ENCODE data around the gene AMN1.
"Not testable (repeated sequence)": the region's sequence is repeated elsewhere in the genome, so short reads cannot be mapped to it uniquely, and the experiment has no call there.

AMN1 gene

DNA sequence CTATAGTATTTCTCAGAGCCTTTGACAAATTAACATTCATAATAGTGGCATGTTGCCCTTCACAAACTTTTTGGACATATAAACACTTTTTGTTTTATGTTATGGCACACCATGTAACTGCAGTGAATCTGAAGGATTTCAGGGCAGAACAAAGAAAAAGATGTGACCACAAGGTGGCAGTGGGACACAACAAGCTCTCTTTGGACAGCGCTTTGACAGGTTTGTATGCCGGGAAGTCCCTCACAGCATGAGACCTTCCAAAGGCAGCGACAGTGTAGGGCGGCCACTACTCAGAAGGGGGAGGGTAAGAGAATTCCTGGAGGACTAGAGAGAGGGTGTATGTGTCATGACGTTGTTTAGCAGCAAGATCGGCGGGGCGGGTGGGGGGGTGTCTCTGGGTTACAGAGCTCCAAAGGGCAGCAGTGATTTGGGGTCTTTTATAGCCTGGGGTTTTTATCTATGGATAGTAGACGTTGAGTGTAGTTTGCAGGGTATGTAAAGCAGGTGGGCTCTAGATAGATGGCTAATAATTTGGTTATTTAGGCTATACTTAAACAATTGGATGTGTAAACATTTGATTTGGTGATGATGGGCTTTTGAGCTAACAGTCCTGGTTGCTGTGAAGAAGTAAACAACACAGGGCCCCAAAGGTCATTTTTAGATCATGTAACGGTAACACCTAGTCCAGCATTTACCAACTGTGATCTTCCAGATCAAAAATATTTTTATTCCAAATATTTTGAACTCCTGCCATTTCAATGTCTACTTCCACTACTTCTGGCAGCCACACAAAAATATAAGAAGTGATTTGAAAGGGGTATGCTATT, 46.5 kb downstream of the AMN1 start:
- TF ChIP-seq, protein P1, sequence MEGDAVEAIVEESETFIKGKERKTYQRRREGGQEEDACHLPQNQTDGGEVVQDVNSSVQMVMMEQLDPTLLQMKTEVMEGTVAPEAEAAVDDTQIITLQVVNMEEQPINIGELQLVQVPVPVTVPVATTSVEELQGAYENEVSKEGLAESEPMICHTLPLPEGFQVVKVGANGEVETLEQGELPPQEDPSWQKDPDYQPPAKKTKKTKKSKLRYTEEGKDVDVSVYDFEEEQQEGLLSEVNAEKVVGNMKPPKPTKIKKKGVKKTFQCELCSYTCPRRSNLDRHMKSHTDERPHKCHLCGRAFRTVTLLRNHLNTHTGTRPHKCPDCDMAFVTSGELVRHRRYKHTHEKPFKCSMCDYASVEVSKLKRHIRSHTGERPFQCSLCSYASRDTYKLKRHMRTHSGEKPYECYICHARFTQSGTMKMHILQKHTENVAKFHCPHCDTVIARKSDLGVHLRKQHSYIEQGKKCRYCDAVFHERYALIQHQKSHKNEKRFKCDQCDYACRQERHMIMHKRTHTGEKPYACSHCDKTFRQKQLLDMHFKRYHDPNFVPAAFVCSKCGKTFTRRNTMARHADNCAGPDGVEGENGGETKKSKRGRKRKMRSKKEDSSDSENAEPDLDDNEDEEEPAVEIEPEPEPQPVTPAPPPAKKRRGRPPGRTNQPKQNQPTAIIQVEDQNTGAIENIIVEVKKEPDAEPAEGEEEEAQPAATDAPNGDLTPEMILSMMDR (IDR thresholded peaks at IDR 0.05; ENCODE audit: low read depth, low read length, missing control alignments), result peak; percentile 84
- no peak overlapping the region for H3K4me3 ChIP-seq (ENCODE audit: low read depth, low read length)
- DNase-seq (ENCODE audit: low read depth), result peak; percentile 91

DNA sequence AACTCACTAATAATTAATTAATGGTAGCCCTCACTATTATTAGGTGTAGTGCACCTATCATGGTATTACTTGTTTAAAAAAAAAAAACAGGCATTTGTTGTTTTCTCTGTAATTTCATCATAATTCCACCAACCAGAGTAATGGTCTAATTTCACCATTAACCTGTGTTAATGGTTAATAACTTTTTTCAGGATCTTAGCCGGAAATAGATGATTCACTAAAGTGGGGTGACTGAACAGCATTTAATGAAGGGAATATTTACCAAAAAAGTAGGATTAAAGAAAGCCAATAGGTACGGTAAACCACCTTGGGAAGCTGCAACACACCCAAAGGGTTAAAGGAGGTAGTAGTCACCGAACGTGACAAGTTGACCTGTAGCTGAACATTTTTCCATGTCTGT, 56.3 kb downstream of the AMN1 start:
- TF ChIP-seq, protein P1 (IDR thresholded peaks at IDR 0.05; ENCODE audit: low read depth, low read length, missing control alignments), result no peak
- DNase-seq (ENCODE audit: low read depth), result no peak

DNA sequence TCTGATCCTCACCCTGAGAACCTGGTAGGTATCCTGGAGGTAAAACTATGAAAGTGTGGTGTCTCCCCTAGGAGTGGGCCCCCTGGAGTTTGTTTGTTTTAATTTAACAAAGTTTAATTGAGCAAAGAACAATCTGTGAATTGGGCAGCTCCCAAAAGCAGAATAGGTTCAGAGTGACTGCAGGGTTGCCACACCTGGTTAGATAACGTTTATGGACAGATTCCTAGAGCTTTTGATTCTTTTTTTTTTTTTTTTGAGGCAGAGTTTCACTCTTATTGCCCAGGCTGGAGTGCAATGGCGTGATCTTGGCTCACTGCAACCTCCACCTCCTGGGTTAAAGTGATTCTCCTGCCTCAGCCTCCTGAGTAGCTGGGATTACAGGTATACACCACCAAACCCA, 59.2 kb downstream of the AMN1 start:
- DNase-seq (ENCODE audit: low read depth); H3K4me3 ChIP-seq (ENCODE audit: low read depth, low read length): not testable (repeated sequence)

More for the DNA sequence above, 56.3 kb downstream of the AMN1 start:
- H3K4me3 ChIP-seq (ENCODE audit: low read depth, low read length), result no peak overlapping the region

DNA sequence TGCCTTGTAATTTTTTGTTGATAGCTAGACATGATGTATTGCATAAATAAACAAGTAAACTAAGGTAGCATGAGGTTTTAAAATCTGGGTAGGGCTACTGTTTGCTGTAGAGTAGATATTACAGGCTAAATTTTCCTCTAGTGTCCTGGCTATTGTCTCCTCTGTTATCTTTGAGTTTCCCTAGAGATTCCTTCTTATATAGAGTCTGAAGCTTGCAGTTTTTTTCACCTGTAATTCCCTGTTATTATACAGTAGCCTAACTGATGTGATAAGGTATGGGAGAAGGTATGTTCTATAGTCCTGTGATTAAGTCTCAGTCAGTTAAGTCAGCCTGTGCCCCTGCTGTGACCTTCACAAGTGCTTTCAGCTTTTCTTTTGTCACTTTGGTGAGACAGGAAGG, 59.8 kb downstream of the AMN1 start:
- no peak for DNase-seq (ENCODE audit: low read depth)
- H3K4me3 ChIP-seq (ENCODE audit: low read depth, low read length), result no peak overlapping the region
- TF ChIP-seq, protein P1 (IDR thresholded peaks at IDR 0.05; ENCODE audit: low read depth, low read length, missing control alignments), result no peak

DNA sequence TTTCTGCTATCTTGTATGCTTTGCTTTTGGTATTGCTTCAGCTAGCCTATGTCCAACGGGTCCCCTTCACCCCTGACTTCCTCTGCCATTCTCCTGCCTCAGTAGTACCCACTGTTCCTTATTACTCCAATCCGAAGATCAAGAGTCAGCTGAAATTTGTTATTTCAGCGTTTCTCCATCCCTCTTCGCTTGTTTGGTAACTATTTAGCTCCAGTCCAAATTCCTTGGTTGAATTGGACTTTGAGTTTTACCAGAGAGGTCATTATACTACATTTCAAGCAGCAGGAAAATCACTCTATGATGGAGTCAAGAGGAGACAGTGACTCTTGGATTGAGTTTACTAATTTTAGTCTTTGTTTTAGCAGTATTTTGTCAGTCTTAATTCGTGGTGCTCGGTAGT, 64.8 kb downstream of the AMN1 start:
- TF ChIP-seq, protein P1 (IDR thresholded peaks at IDR 0.05; ENCODE audit: low read depth, low read length, missing control alignments), result no peak
- H3K4me3 ChIP-seq (ENCODE audit: low read depth, low read length), result no peak overlapping the region
- DNase-seq (ENCODE audit: low read depth), result no peak

DNA sequence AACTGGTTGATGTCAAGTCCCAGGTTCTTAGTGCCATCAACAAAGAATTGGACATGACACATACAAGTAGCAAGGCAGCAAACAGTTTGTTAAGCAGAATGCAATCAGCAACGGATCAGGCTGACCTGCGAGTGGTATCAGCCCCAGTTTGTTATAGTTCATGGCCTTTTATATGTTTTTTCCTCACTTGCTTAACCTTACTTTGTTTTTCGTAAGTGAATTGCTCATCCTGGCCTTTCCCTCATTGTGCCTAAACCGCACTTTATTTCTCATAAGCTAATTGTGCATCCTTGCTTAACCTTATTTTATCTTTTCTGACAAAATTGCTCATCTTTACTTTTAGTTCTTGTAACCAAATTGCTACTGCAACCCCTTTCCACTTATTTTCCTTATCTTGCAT, 65.2 kb downstream of the AMN1 start:
- H3K4me3 ChIP-seq (ENCODE audit: low read depth, low read length), result no peak overlapping the region
- TF ChIP-seq, protein P1 (IDR thresholded peaks at IDR 0.05; ENCODE audit: low read depth, low read length, missing control alignments), result no peak
- DNase-seq (ENCODE audit: low read depth), result no peak

DNA sequence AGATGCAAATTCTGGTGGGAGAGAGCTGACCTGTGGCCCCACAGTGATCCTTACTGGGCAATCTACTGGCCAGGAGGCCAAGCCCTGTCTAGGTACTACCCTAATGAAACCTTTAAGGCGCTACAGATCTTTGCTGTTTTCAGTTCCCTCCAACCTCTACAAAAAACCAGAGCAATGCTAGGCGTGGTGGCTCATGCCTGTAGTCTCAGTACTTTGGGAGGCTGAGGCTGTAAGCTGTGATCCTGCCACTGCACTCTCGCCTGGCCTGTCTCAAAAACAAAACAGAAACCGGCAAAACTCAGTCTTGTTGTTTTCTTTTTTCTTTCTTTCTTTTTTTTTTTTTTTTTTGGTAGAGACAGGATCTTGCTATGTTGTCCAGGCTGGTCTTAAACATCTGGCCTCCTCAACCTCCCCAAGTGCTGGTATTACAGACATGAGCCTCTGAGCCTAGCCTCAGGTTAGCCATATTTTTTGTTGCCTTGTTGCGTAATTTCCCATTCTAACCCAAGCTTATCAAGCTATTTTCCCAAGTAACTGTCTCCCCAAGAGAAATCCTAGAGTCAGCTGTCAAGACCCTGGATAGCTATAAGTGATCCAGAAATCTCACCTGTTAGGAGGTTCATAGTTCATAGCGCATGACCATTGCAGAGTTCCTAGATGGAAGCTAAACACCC, 66.5 kb downstream of the AMN1 start:
- DNase-seq (ENCODE audit: low read depth), result peak; percentile 76
- H3K4me3 ChIP-seq (ENCODE audit: low read depth, low read length), result no peak overlapping the region
- TF ChIP-seq, protein P1 (IDR thresholded peaks at IDR 0.05; ENCODE audit: low read depth, low read length, missing control alignments), result no peak
